Lower lobe of right lung (tissue), 2 donors: Measurements from ENCODE around the gene OCLN. TPM values are rescaled to one million over a fixed set of nuclear protein-coding genes. Genes with fewer than 3 reads are reported as not detected.

Experiments
- ATAC-seq, 2 donors: fragments of 200-7000 bp; cut with Tn5 transposase; one replicate each; pipeline ENCODE4 v1.9.1; 2020 to 2022; ENCODE audit warnings: mild to moderate bottlenecking in 2 of 2, moderate library complexity in 2 of 2
- DNase-seq: peaks from one replicate; pipeline ENCODE4 v3.0.0-alpha.2; 2020
- H3K27ac ChIP-seq: fragments of 200-600 bp; one replicate; pipeline ENCODE4 v1.8.0; 2022
- H3K27me3 ChIP-seq: fragments of 200-600 bp; one replicate; pipeline ENCODE4 v1.8.0; 2022; ENCODE audit warnings: low read depth
- H3K36me3 ChIP-seq: fragments of 200-600 bp; one replicate; pipeline ENCODE4 v1.8.0; 2022; ENCODE audit warnings: mild to moderate bottlenecking
- H3K4me1 ChIP-seq: fragments of 200-600 bp; one replicate; pipeline ENCODE4 v1.8.0; 2022
- H3K4me3 ChIP-seq: fragments of 200-600 bp; one replicate; pipeline ENCODE4 v1.8.0; 2022; ENCODE audit warnings: mild to moderate bottlenecking
- H3K9me3 ChIP-seq: fragments of 200-600 bp; one replicate; pipeline ENCODE4 v1.8.0; 2022
- CTCF ChIP-seq: fragments of 200-600 bp; IDR thresholded peaks from one replicate; pipeline ENCODE4 v1.8.0; 2022; ENCODE audit warnings: antibody characterized with exemption, mild to moderate bottlenecking
- intact Hi-C: fragments of 100-400 bp; cut with DNase I; formaldehyde crosslinking; loops from one replicate; pipeline ENCODE4 v1.11.0; 2022
- total RNA-seq: library from RNA; stranded (reverse); fragmentation: NEBNext Ultra II Directional; extraction: Animal tissue kit (Norgen Biotek cat#: 25700); gene quantifications from one replicate; pipeline ENCODE4 v1.2.1, GENCODE V29; 2021
- donor health status: DM: no; HTN: yes; CAD: no; lungs with severe emphysema.

The OCLN gene
- total RNA-seq, 1 donor from 2014 or later: 121 TPM

DNA sequence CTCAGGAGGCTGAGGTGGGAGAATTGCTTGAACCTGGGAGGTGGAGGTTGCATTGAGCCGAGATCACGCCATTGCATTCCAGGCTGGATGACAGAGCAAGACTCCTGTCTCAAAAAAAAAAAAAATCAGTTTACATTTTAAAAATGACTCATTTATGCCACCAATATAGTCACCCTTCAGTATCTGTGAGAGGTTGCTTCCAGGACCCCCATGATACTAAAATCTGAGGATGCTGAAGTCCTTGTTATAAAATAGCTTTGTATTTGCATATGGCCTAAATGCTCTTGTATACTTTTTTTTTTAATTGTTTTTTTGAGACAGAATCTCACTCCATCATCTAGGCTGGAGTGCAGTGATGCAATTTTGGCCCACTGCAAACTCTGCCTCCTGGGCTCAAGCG, 5.8 kb downstream of the OCLN start:
- H3K27me3 ChIP-seq: peaks cover 4% of the 10 kb centered on the region
- H3K36me3 ChIP-seq: no peaks in the 10 kb centered on the region
- DNase-seq (no peak), ATAC-seq (no peak)
- no peak for TF ChIP-seq CTCF
- intact Hi-C loops: no loop called here
- H3K4me3 ChIP-seq: no peak overlapping the region
- no peaks in the 10 kb centered on the region for H3K9me3 ChIP-seq
- peaks cover 45% of the 10 kb centered on the region for H3K4me1 ChIP-seq
- no peak overlapping the region for H3K27ac ChIP-seq

DNA sequence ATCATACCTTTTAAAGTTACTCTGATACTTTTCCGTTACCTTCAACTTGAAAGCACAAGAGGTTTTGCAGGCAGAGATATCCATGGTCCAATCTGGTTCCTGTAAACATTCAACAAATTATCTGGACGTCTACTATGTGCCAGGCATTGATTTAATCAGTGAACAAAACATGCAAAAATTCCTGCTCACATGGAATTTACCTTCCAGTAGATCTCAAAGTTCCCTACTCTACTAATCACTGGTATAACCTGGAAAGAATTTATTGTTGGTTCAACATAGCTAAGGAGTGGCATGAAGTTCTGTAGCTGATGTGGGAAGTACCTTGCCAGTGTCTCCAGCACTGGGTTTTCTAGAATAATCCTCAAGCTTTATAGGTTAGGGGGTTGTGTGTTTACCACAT, 9.8 kb downstream of the OCLN start:
- peaks cover 27% of the 10 kb centered on the region for H3K4me1 ChIP-seq
- no peak for TF ChIP-seq CTCF
- H3K4me3 ChIP-seq: no peak overlapping the region
- DNase-seq (no peak), ATAC-seq (peak; percentile 59 to 66)
- H3K27me3 ChIP-seq: no peaks in the 10 kb centered on the region
- H3K36me3 ChIP-seq: peaks cover 27% of the 10 kb centered on the region
- intact Hi-C loops: no loop called here
- no peaks in the 10 kb centered on the region for H3K9me3 ChIP-seq
- H3K27ac ChIP-seq: peak overlapping the region; percentile 44

GRCh38 chr5:69502767-69503488, 10.3 kb downstream of the OCLN start:
- H3K4me1 ChIP-seq: peaks cover 29% of the 10 kb centered on the region

GRCh38 chr5:69504036-69504435, 11.4 kb downstream of the OCLN start:
- DNase-seq (no peak), ATAC-seq (no peak)
- TF ChIP-seq CTCF: no peak
- Histone ChIP-seq H3K9me3 (no peaks in the 10 kb centered on the region), H3K27ac (no peak overlapping the region), H3K4me1 (peaks cover 28% of the 10 kb centered on the region), H3K4me3 (no peak overlapping the region), H3K27me3 (no peaks in the 10 kb centered on the region), H3K36me3 (peaks cover 36% of the 10 kb centered on the region)
- intact Hi-C loops: no loop called here

More at GRCh38 chr5:69502767-69503488, 10.3 kb downstream of the OCLN start:
- DNase-seq (no peak), ATAC-seq (peak; percentile 5 to 9)
- no peaks in the 10 kb centered on the region for H3K9me3 ChIP-seq
- H3K27ac ChIP-seq: peak overlapping the region; percentile 44
- intact Hi-C loops: no loop called here
- TF ChIP-seq CTCF: no peak
- peaks cover 32% of the 10 kb centered on the region for H3K36me3 ChIP-seq
- H3K4me3 ChIP-seq: no peak overlapping the region
- H3K27me3 ChIP-seq: no peaks in the 10 kb centered on the region

GRCh38 chr5:69505306-69505705, 12.7 kb downstream of the OCLN start:
- H3K9me3 ChIP-seq: no peaks in the 10 kb centered on the region
- peaks cover 27% of the 10 kb centered on the region for H3K4me1 ChIP-seq
- TF ChIP-seq CTCF: no peak
- no peak overlapping the region for H3K27ac ChIP-seq
- H3K27me3 ChIP-seq: no peaks in the 10 kb centered on the region
- no peak for ATAC-seq
- H3K4me3 ChIP-seq: no peak overlapping the region
- intact Hi-C loops: no loop called here
- no peak for DNase-seq
- H3K36me3 ChIP-seq: peaks cover 46% of the 10 kb centered on the region
